ENCODE results near the gene MLLT1.

Gene MLLT1

GRCh38 chr19:6204866-6205723 lies 74.7 kb downstream of the MLLT1 start:
- FAIRE-seq = no peak

DNA sequence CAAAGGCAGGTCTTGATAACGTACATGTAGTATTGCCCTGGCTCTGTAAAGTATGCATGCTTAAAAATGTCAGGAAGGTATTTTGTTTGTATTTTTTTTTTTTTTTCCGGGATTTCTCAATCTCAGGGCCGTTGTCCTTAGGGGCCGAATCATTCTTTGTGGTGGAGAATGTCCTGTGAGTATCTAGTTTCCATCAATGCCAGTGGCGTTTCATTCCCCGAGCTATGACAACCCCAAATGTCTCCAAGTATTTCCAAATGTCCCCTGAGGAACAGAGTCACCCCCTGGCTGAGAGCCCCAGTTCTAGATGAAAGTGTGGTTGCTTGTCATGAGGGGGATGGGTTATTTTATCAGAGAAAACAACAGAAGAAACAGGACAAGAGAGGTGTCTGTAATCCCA lies 75.6 kb downstream of the MLLT1 start:
- no peak for FAIRE-seq

- FAIRE-seq = no peak
Measured at GRCh38 chr19:6199240-6199994, 80.4 kb downstream of the MLLT1 start.

DNA sequence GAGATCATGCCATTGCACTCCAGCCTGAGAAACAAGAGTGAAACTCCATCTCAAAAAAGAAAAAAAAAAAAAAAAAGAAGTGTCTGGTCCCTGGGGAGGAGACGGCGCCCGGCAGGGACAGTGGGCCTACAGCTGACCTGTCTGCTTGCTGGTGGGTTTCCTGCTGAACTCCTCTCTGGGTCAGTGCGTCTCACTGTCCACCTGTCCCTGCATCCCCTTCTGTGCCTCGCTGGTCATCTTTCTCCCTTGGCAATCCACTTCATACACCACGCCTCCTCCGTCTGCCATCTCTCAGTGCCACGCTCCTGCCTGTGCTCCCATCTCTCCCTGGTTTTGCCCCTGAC lies 80.9 kb downstream of the MLLT1 start:
- FAIRE-seq = no peak

GRCh38 chr19:6196361-6196760 lies 83.4 kb downstream of the MLLT1 start:
- FAIRE-seq = no peak

- FAIRE-seq = no peak
Measured at GRCh38 chr19:6188811-6189210, 91.0 kb downstream of the MLLT1 start.

DNA sequence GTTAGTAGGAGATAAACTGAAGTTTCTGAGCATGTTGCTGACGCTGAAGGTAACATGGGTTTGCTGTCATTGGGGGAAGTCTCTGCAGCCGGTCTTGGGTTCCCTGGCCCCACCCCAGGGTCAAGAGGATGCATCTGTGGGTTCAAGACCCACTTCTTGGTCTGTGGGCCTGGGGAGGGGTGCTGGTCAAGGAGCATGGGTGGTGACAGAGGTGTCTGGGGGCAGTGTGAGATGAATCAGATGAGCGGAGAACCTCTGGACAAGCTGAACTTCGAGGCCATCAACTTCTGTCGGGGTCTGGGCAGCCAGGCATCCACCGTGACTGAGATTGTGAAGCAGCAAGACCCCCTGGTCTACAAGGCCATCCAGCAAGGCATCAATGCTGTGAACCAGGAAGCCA lies 92.4 kb downstream of the MLLT1 start:
- no peak for FAIRE-seq

DNA sequence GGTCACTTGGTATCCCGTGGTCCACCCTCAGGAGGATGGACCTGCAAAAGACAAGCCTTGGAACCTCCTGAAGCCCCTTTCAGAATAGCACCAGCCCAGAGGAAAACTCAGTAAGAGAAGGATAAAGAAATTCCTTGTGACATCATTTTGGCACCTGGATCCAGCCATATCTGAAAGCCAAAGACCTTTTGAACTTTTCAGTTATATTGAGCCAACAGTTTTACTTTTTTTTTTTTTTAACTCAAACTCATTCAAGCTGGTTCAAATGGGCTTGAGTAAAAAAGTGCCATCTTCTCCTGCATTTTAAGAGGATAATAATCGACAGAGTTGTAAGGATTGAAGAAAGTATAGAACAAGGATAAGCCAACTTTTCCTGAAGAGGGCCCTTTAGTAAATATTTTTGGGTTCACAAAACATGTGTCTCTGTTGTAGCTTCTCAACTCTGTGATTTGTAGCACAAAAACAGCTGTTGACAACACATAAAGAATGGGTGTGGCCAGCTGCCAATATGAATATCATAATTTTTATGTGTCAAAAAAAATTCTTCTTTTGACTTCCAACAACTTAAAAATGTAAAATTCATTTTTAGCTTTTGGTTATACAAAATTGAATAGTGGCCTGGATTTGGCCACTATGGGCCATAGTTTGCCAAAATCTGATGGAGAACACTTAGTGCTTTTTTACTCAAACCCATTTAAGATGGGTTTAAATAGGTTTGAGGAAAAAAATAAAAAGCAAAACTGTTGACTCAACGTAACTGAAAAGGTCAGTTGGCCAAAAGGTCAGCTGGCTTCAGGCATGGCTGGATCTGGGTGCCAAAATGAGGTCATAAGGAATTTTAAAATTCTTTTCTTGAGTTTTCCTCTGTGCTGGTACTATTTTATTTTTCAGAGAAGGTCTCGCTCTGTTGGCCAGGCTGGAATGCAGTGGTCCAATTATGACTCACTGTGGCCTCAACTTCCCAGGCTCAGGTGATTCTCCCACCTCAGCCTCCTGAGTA lies 93.6 kb downstream of the MLLT1 start:
- FAIRE-seq = no peak

DNA sequence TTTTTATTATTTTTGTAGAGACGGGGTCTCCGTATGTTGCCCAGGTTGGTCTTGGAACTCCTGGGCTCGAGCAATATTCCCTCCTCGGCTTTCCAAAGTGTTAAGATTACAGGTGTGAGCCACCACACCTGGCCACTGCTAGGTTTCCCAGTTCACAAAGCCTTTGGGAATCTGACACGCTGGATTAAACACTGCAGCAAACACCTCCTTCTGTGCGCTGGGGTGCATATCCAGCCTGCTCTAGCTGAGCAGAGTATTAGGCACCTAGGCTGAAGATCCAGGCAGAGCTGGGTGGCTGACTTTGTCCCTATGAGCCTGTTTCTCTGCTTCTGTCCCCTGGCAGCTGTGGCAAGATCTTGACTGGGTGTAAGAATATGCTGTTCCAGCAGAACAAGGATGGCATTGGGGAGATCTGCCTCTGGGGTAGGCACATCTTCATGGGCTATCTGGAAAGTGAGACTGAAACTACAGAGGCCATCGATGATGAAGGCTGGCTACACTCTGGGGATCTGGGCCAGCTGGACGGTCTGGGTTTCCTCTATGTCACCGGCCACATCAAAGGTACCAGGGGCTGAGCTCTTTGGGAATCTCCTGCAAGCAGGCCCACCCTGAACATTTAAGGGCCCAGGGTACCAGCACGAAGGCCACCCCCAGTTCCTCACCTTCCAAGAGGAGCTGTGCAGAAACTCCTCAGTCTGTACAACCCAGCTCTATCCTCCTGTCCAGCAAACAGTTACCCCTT lies 94.5 kb downstream of the MLLT1 start:
- no peak for FAIRE-seq

- FAIRE-seq = no peak
Measured at GRCh38 chr19:6181119-6181518, 98.7 kb downstream of the MLLT1 start.

- FAIRE-seq = no peak
Measured at GRCh38 chr19:6173190-6173589, 106.6 kb downstream of the MLLT1 start.

DNA sequence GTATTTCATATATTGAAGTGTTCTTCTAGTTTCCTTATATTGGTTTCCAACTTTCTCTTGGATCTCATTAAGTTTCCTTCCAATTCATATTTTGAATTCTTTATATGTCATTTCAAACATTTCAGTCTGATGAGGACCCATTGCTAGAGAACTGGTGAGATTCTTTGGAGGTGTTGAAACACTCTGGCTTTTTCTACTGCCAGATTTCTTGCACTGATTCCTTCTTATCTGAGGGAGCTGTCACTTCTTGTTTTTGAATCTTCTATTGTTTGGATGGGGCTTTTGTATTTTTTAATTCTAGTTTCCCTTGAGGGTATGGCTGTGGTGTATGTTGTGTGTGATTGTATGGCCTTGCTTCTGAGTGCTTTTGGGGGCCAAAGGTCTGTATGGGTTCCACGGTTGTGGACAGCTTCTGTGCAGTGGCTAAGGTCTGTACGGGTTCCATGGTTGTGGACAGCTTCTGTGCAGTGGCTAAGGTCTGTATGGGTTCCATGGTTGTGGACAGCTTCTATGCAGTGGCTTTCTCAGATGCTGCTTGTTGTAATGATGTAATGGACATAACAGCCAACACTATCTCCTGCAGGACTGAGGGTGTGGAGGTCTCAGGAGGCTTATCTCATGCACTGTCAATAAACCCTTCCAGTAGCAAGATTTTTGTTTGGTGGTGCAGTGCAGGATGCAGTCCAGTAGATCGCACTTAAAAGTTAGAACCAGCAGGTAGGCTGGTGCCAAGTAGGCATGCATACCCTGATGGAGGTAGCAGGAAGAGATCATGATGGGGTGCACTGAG lies 107.5 kb downstream of the MLLT1 start:
- FAIRE-seq = no peak

DNA sequence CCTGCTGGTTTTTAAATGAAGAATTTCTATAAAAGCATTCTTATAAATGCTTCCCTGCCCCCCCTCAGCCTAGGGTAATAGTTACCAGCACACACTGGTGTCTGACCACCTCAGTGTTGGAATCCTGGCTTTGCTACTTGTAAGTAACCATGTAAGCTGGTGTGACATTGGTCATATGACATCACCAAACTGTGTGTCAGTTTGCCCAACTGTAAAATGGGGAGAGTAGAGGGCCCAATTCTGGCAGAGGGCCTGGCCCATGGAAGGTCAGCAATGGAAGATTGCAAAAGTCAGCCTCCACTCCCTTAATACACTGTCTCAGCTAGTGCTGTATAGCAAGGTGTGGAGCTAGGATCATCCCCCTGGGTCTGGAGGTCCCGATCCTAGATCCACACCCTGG lies 112.7 kb downstream of the MLLT1 start:
- no peak for FAIRE-seq

DNA sequence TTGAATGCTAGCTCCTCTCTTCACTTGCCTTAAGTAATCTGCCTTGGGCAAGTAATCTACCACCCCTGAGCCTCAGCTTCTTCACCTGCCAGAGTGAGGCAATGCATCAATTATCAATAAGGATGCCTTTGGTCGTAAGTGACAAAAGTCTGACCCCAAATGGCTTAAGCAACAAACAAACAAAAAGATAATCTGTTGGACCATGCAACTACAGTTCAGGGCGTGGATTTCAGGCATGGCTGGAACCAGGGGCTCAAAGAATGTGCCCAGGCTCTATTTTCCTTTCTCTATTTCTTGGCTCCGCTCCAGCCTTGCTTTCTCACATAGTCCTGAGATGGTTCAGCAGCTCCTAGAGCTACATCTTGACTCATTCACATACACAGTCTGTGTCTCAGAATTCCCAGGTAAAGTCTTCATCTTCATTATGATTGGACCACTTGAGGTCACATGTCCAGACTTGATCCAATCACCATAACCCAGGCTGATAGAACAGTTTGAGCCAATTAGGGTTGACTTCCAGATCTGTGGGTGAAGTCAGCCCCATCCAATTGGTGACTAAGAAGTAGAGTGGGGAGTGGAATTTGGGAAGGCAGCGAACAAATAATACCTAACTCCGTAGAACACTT lies 114.8 kb downstream of the MLLT1 start:
- no peak for FAIRE-seq

DNA sequence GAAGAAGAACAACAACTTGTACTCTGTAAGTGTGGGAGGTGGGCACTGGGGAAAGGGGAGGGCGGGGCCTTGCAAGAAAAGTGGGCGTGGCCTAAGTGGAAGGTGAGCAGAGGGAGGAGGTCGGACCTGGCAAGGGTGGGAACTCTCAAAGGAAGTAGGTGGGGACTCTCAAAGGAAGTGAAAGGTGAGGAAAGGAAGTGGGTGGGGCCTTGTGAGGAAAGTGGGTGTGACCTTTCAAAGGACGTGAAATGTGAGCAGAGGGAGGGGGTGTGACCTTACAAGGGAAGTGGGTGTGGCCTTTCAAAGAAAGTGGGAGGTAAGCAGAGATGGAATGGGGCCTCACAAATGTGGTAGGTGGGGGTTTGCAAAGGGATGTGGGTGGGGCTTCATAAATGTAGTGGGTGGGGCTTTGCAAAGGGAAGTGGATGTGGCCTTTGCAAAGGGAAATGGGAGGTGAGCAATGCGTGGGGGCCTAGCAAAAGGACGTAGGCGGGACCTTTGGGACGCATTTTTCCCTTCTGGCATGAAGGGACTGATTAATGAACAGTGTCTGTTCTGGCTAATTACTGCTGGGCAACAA lies 118.4 kb downstream of the MLLT1 start:
- FAIRE-seq = no peak
